ENCODE results near the gene SLC2A4RG.

Gene SLC2A4RG

GRCh38 chr20:63702036-63702665 lies 37.4 kb upstream of the SLC2A4RG start:
- no peaks in the 10 kb centered on the region for H3K27me3 Mint-ChIP-seq
- H3K27ac Mint-ChIP-seq (ENCODE audit: low read depth): peak overlapping the region; percentile 35
- DNase-seq (ENCODE audit: low spot score in 2 of 2) (no peak), ATAC-seq (replicated peaks; ENCODE audit: extremely low read depth, poor library complexity, severe bottlenecking) (no peak)
- no peaks in the 10 kb centered on the region for H3K9me3 Mint-ChIP-seq
- peaks cover 28% of the 10 kb centered on the region for H3K36me3 Mint-ChIP-seq (ENCODE audit: insufficient read depth)
- peaks cover 39% of the 10 kb centered on the region for H3K4me1 Mint-ChIP-seq
- H3K4me3 Mint-ChIP-seq: no peak overlapping the region

DNA sequence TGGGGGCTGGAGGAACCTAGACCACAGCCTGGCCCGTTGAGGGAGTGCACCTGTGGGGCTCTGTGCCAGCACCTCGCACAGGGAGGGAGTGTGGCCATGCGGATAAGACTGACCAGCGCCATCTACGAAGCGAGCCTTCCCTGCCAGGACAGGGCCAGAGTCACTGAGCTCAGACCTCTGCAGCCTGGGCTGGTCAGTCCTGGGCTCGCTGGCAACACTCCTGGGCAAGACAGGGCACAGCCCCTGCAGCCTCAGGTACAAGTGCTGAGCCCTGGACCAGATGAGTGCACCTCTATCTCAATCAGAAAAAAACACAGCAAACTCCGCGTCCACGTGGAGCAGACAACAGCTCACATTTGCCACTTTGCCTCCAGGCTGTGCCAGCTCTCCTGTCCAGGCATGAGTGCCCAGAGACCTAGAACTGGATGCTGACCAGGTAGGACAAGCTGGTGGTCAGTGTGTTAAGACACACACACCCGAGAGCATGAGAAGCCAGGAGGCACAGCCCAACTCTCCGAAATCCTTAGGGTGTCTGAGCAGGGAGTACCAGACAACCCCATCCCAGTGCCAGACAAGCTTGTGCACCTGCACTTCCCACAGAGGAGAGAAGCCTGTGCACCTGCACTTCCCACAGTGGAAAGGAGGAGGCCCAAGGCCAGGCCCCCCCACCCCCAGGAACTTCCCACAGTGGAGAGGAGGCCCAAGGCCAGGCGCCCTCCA lies 36.7 kb upstream of the SLC2A4RG start:
- no peak for DNase-seq (ENCODE audit: low spot score in 2 of 2)
- Mint-ChIP-seq H3K4me3 (no peak overlapping the region), H3K27ac (ENCODE audit: low read depth) (no peak overlapping the region), H3K36me3 (ENCODE audit: insufficient read depth) (peaks cover 30% of the 10 kb centered on the region), H3K9me3 (no peaks in the 10 kb centered on the region), H3K27me3 (no peaks in the 10 kb centered on the region), H3K4me1 (peaks cover 41% of the 10 kb centered on the region)
- no peak for ATAC-seq (replicated peaks; ENCODE audit: extremely low read depth, poor library complexity, severe bottlenecking)

DNA sequence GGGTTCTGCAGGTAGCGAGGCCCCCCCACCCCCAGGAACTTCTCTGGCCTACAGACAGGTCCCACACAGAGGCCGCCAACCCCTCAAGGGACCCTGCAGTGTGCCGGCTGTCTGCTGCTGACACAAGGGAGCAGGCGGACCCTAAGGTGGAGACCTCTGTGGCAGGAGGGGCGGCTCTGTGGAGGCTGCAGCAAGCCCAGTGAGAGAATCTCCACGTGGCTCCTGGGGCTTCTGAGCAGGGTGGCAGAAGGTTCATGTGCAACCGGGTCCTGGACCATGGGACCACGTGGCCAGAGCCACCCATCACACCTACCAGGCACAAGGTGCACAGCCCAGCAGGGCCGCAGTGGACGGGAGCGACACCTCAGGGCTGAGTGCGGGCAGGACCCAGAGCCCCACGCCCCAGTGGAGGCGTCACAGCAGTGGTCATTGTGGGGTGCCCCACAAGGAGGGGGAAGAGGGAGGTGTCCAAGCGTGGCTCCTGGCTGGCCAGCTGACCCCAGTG lies 36.1 kb upstream of the SLC2A4RG start:
- H3K4me1 Mint-ChIP-seq: peaks cover 43% of the 10 kb centered on the region
- no peaks in the 10 kb centered on the region for H3K9me3 Mint-ChIP-seq
- no peak overlapping the region for H3K27ac Mint-ChIP-seq (ENCODE audit: low read depth)
- H3K36me3 Mint-ChIP-seq (ENCODE audit: insufficient read depth): peaks cover 27% of the 10 kb centered on the region
- ATAC-seq (replicated peaks; ENCODE audit: extremely low read depth, poor library complexity, severe bottlenecking) (no peak), DNase-seq (ENCODE audit: low spot score in 2 of 2) (no peak)
- H3K27me3 Mint-ChIP-seq: no peaks in the 10 kb centered on the region
- no peak overlapping the region for H3K4me3 Mint-ChIP-seq

GRCh38 chr20:63703976-63704748 lies 35.4 kb upstream of the SLC2A4RG start:
- no peak overlapping the region for H3K27ac Mint-ChIP-seq (ENCODE audit: low read depth)
- DNase-seq (ENCODE audit: low spot score in 2 of 2): no peak
- ATAC-seq (replicated peaks; ENCODE audit: extremely low read depth, poor library complexity, severe bottlenecking): no peak
- H3K36me3 Mint-ChIP-seq (ENCODE audit: insufficient read depth): peaks cover 28% of the 10 kb centered on the region
- H3K4me3 Mint-ChIP-seq: no peak overlapping the region
- peaks cover 47% of the 10 kb centered on the region for H3K4me1 Mint-ChIP-seq
- no peaks in the 10 kb centered on the region for H3K9me3 Mint-ChIP-seq
- no peaks in the 10 kb centered on the region for H3K27me3 Mint-ChIP-seq

DNA sequence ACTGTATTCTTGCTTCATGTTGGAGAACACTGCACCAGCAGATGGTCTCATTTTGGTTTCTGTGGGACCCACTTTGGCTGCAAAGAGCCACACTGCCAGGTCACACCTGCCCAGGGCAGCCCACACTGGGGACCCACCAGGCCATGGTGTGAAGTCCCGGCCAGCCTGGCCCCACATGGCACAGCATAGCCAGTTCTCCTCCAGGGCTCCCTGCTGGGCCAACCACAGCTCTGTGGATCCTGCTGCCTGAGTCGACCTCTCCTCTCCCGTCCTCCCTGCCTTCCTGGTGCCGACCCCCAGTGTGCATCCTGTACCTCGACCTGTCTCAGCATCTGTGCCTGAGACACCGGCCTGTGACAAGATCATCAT lies 34.8 kb upstream of the SLC2A4RG start:
- Mint-ChIP-seq H3K27me3 (no peaks in the 10 kb centered on the region), H3K27ac (ENCODE audit: low read depth) (no peak overlapping the region), H3K4me3 (no peak overlapping the region), H3K9me3 (no peaks in the 10 kb centered on the region), H3K36me3 (ENCODE audit: insufficient read depth) (peaks cover 29% of the 10 kb centered on the region), H3K4me1 (peaks cover 42% of the 10 kb centered on the region)
- ATAC-seq (replicated peaks; ENCODE audit: extremely low read depth, poor library complexity, severe bottlenecking): no peak
- no peak for DNase-seq (ENCODE audit: low spot score in 2 of 2)

DNA sequence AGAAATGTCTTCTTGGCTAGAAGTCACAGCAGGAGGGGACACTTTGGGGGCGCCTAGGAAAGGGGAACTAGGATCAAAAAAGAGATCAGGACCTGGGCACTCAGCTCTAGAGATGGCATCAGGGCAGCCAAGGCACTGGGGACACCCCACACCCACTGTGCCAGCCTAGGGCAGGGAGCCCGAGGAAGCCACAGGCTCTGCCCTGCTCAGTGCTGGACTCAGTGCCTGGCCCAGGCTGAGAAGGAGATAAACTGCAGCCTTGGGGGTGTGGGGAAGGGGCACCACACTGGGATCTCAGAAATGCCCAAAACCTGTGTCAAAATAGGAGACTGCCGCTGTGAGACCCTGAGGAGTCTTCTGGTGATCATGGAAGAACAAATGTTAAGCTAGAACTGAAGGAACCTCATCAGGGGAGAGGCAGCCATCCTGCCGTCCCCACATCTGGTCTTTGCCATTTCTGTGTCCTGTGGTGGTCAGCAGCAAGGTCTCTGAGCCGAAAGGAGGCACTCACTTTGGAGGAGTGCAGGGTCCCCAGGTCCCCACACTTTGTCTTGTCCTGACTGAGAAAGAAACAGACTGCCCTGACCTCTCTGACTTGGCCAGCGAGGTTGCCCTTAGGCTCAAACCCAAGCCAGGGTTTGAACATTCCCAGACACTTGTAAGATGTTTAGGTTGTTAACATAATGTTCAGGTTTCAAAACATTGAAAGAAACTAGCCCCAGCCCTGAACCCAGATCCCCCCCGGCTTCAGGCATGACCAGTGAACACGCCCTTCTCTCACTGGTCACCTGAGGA lies 34.1 kb upstream of the SLC2A4RG start:
- DNase-seq (ENCODE audit: low spot score in 2 of 2) (no peak), ATAC-seq (replicated peaks; ENCODE audit: extremely low read depth, poor library complexity, severe bottlenecking) (no peak)
- Mint-ChIP-seq H3K36me3 (ENCODE audit: insufficient read depth) (peaks cover 32% of the 10 kb centered on the region), H3K4me1 (peaks cover 45% of the 10 kb centered on the region), H3K27ac (ENCODE audit: low read depth) (no peak overlapping the region), H3K9me3 (no peaks in the 10 kb centered on the region), H3K27me3 (no peaks in the 10 kb centered on the region), H3K4me3 (peak overlapping the region; percentile 5)

- peak overlapping the region; percentile 84 for H3K4me3 Mint-ChIP-seq
- ATAC-seq (replicated peaks; ENCODE audit: extremely low read depth, poor library complexity, severe bottlenecking) (no peak), DNase-seq (ENCODE audit: low spot score in 2 of 2) (no peak)
- H3K4me1 Mint-ChIP-seq: peaks cover 49% of the 10 kb centered on the region
- peaks cover 39% of the 10 kb centered on the region for H3K36me3 Mint-ChIP-seq (ENCODE audit: insufficient read depth)
- no peaks in the 10 kb centered on the region for H3K27me3 Mint-ChIP-seq
- peak overlapping the region; percentile 82 for H3K27ac Mint-ChIP-seq (ENCODE audit: low read depth)
- H3K9me3 Mint-ChIP-seq: no peaks in the 10 kb centered on the region
These were observed 33.4 kb upstream of the SLC2A4RG start for GRCh38 chr20:63706027-63706695.

DNA sequence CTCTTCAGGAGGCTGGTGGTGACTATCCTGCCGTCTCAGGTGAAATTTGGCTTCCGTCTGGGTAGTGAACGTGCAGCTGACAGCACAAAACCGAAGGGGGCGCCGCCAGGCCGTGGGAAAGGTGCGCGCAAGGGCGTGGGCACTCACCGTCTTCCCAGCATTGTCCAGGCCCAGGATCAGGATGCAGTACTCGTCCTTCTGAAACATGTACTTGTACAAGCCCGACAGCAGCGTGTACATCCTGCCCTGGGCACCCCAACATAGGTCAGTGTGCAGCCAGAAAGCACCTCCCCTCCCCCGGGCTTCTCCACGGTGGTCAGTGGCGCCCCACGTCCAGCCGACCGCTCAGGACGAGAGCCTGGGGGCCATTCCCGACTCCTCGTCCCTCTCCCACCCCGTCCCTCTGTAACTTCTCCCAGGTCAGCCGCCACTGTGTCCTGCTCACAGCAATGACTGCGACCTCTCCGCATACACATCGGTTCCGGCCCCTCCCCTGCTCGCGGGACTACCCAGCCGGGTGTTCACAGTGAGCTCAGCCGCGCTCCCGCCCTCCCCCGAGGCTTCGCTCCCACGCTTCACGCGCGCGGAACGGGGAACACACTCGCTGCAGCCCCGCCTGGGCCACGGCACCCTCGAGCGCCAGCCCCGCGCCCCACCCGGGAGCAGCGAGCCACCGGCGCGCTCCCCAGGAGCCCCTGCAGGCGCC lies 32.6 kb upstream of the SLC2A4RG start:
- Mint-ChIP-seq H3K9me3 (no peaks in the 10 kb centered on the region), H3K27ac (ENCODE audit: low read depth) (peak overlapping the region; percentile 82), H3K36me3 (ENCODE audit: insufficient read depth) (peaks cover 45% of the 10 kb centered on the region), H3K4me3 (peak overlapping the region; percentile 84), H3K4me1 (peaks cover 46% of the 10 kb centered on the region), H3K27me3 (no peaks in the 10 kb centered on the region)
- peak; percentile 41 to 44 for DNase-seq (ENCODE audit: low spot score in 2 of 2)
- ATAC-seq (replicated peaks; ENCODE audit: extremely low read depth, poor library complexity, severe bottlenecking): peak; percentile 66

DNA sequence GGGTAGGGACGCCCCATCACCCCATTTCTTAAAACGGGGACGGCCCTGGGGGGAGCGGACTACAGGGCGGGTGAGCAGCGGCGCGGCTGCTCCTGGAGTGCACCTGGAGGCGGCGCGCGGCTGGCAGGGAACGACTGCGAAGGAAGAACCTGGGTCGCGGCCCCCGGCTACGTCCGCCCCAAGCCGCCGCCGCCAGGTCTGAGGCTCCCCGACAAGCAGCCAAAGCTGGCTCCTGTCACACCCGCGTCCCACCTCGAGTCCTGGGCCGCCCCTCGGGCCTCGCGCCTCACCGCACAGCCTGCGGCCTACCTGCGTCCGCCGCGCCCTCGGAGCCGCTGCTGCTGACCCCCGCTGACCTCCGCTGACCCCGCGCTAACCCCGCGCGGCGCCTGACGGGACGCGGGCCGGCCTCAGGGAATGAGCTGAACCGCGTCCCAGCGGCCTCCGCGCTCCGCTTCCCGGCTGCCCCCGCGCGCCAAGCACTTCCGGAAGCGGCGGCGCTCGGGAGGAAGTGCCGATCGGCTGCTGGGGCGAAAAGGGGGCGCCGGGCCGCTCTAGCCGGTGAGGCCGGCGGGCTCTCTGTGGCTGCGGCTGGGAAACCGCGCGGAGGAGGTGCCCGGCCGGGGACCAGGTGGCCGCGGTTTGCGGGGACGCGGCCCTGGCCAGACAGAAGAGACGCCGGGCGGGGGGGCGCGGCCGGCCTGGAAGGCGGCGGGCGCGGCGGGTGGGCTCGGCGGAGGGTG lies 31.8 kb upstream of the SLC2A4RG start, which contains the start of the genes ARFRP1 and ZGPAT:
Gene ARFRP1, minus strand, starts transcription at position 419 of the 743 bp plus-strand sequence. CDS start 885 bp downstream, outside the sequence.
Gene ZGPAT, plus strand, starts transcription at position 482 of the 743 bp plus-strand sequence. CDS start 542 bp downstream, outside the sequence.
- peaks cover 48% of the 10 kb centered on the region for H3K4me1 Mint-ChIP-seq
- DNase-seq (ENCODE audit: low spot score in 2 of 2) (peak; percentile 71 to 73), ATAC-seq (replicated peaks; ENCODE audit: extremely low read depth, poor library complexity, severe bottlenecking) (peak; percentile 81)
- H3K9me3 Mint-ChIP-seq: no peaks in the 10 kb centered on the region
- H3K27ac Mint-ChIP-seq (ENCODE audit: low read depth): peak within 1 kb of the TSS; percentile 82
- H3K27me3 Mint-ChIP-seq: no peaks in the 10 kb centered on the region
- H3K36me3 Mint-ChIP-seq (ENCODE audit: insufficient read depth): peaks cover 51% of the 10 kb centered on the region
- peak within 1 kb of the TSS; percentile 84 for H3K4me3 Mint-ChIP-seq

- DNase-seq (ENCODE audit: low spot score in 2 of 2) (peak in 1 of 2 donors; percentile 13), ATAC-seq (replicated peaks; ENCODE audit: extremely low read depth, poor library complexity, severe bottlenecking) (peak; percentile 27)
- Mint-ChIP-seq H3K27me3 (no peaks in the 10 kb centered on the region), H3K4me3 (peak overlapping the region; percentile 84), H3K27ac (ENCODE audit: low read depth) (peak overlapping the region; percentile 32), H3K4me1 (peaks cover 48% of the 10 kb centered on the region), H3K9me3 (no peaks in the 10 kb centered on the region), H3K36me3 (ENCODE audit: insufficient read depth) (peaks cover 58% of the 10 kb centered on the region)
These were observed 31.1 kb upstream of the SLC2A4RG start for GRCh38 chr20:63708301-63709148.

Data from central memory CD8-positive, alpha-beta T cell (primary cell).